ENCODE results near the gene TMEM54. TPM values are rescaled to one million over a fixed set of nuclear protein-coding genes. Genes with fewer than 3 reads are reported as not detected.

Gene TMEM54
- total and polyA plus RNA-seq, 2 of the 13 experiments (the other 11 are each of a cell fraction or from before 2014, with no cell fraction given) = 2.5 to 2.9 TPM

- no TSS peak for BruUV-seq (replicated peaks)
- Histone ChIP-seq H3K4me1 (ENCODE audit: insufficient read depth, low read length) (peaks cover 21% of the 10 kb centered on the region), H3K9me3 (ENCODE audit: low read length) (no peaks in the 10 kb centered on the region), H3K27me3 (ENCODE audit: control insufficient read depth in 1 of 2, insufficient read depth in 2 of 2, low read length in 2 of 2) (peaks cover 0 to 19% of the 10 kb centered on the region in 2 experiments; a peak in 3 of 5 replicates), H3K36me3 (replicated peaks in 1 of 2; ENCODE audit: control insufficient read depth in 1 of 2, insufficient read depth in 2 of 2, low read length in 2 of 2) (no peaks in the 10 kb centered on the region), H2AFZ (ENCODE audit: low read length) (no peak overlapping the region), H4K20me1 (ENCODE audit: insufficient read depth, low read length) (peaks cover 5% of the 10 kb centered on the region), H3K4me2 (ENCODE audit: low read depth, low read length) (no peak overlapping the region), H3K9ac (ENCODE audit: insufficient read depth, low read depth, low read length) (no peak overlapping the region), H3K79me2 (ENCODE audit: insufficient read depth, low read length) (no peaks in the 10 kb centered on the region), H3K4me3 (replicated peaks in 1 of 3; ENCODE audit: insufficient read depth in 1 of 3, low read depth in 2 of 3, low read length in 3 of 3) (no peak overlapping the region), H3K27ac (ENCODE audit: extremely low read length, insufficient read depth, low read length) (no peak overlapping the region)
- POLR2A ChIA-PET = no interaction called here
- DNase-seq (ENCODE audit: low spot score) = no peak
- no peak for ATAC-seq
- in situ Hi-C loops (cut with HindIII; ENCODE audit: extremely low pct_ligation_motif_present, low pct_unique_long_range_greater_than_20kb) (no loop called here), intact Hi-C loops (cut with micrococcal nuclease; ENCODE audit: unreplicated experiment) (no loop called here)
- WGBS (ENCODE audit: low lambda C conversion rate) = 86% methylated on average over 13 of the region's 13 CpGs
- TF ChIP-seq PRMT3 (CRISPR knock-in tag; IDR thresholded peaks at IDR 0.05; ENCODE audit: borderline replicate concordance, low read depth) = no peak
- TF ChIP-seq SALL1 (CRISPR knock-in tag; IDR thresholded peaks at IDR 0.05) = no peak
- no peak for TF ChIP-seq NCOA1 (CRISPR knock-in tag; IDR thresholded peaks at IDR 0.05)
- TF ChIP-seq NFRKB (IDR thresholded peaks at IDR 0.05) = no peak
- no peak for TF ChIP-seq SMYD3 (CRISPR knock-in tag; IDR thresholded peaks at IDR 0.05)
- no peak for TF ChIP-seq ZBTB42 (CRISPR knock-in tag; IDR thresholded peaks at IDR 0.05)
- TF ChIP-seq ZNF530 (CRISPR knock-in tag; IDR thresholded peaks at IDR 0.05; ENCODE audit: low read depth) = no peak
- no peak for TF ChIP-seq HNF1B (CRISPR knock-in tag; IDR thresholded peaks at IDR 0.05)
- no peak for TF ChIP-seq SATB2 (CRISPR knock-in tag; IDR thresholded peaks at IDR 0.05)
- no peak for TF ChIP-seq ZNF766 (CRISPR knock-in tag; IDR thresholded peaks at IDR 0.05; ENCODE audit: borderline replicate concordance)
- CTCF ChIA-PET (ENCODE audit: low intra/inter-chr PET ratio, low total read pairs) = no interaction called here
- FAIRE-seq = no peak
Measured at GRCh38 chr1:32868085-32868484, 33.1 kb downstream of the TMEM54 start.
